ENCODE measurements around the gene TMPRSS6.

The TMPRSS6 gene

DNA sequence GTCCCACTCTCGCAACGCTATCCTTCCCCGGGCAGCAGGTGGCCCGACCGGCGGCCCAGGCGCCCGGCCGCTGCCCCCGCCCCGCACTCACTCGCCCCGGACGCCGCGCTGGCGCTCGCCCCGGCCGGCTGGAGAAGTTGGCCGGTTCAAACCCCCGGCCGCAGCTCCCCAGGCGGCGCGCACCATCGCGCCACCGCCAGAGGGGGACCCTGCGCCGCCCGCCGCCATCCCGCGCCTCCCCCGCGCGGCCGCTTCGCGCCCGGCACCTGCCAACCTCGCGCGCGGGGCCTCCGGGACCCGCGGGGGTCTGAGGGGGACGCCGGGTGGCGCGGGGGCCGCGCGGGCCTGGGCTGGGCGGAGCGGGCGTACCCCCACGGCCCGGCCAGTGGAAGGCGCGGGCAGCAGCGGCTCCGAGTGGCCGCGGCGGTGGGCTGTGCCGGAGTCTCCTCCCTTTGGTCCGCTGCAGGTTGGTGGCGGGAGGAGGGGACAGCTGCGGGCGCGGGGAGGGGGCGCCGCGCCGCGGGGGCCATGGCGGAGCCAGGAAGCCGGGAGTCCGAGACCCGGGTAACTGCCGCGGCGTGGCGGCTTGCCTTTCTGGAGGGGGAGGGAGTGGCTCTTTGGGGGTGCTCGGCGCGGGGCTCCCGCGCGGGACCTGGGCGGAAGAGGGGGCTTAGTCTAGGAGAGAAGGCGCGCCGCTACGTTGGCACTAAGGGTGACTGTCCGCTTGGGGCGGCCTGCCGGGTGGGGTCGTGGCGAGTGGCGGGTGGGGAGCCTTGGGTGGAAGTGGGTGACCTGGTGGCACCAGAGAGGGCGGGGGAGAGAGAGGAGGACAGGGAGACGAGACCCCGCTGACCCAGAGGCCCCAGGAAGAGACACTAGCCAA is 90.0 kb downstream of the TMPRSS6 start, which contains the start of the genes MPST and TST:
MPST (plus strand) TSS at position 434 of the 883 bp plus-strand sequence; CDS start at position 529, 95 bp downstream.
TST (minus strand) TSS at position 139 of the 883 bp plus-strand sequence. CDS start 715 bp downstream, outside the sequence.
- TF ChIP-seq TAF1 (IDR thresholded peaks at IDR 0.05; ENCODE audit: borderline replicate concordance, insufficient read depth, low read length) (peak; percentile 90; the same call in 1 of the 2 replicates), POLR2AphosphoS5 (IDR thresholded peaks at IDR 0.05; ENCODE audit: low read depth, low read length) (peak; percentile 58), FOXP2 (optimal IDR thresholded peaks at IDR 0.05; ENCODE audit: borderline replicate concordance, extremely low read depth, extremely low read length, insufficient read depth) (peak; percentile 14), SIN3A (IDR thresholded peaks at IDR 0.05; ENCODE audit: borderline replicate concordance, insufficient read depth, low read length) (no peak)

DNA sequence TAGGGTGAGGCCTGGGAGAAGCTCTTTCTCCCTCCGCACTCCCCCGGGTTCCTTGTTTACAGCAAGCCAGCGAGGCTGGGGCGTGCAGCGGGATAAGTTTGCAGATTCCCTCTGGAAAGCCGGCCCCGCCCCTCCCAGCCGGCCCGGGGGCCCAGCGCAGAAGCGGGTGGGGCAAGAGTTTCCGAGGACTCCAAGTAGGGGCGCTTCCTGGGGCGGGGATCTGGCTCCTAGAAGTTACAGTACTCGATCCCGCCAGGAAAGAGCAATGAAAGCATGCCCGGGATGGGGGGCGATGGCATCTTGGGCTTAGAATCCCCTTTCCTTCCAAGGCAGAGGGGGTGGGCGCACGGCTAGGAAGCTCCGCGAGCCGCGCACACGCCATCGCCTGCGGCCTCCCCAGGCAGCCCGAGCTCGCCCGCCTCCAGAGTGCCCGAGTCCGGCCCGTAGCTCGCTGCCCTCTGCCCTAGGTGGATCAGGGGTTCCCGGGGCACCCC is 90.7 kb downstream of the TMPRSS6 start:
- no peak for TF ChIP-seq FOXP2 (optimal IDR thresholded peaks at IDR 0.05; ENCODE audit: borderline replicate concordance, extremely low read depth, extremely low read length, insufficient read depth)
- no peak for TF ChIP-seq POLR2AphosphoS5 (IDR thresholded peaks at IDR 0.05; ENCODE audit: low read depth, low read length)
- no peak for TF ChIP-seq SIN3A (IDR thresholded peaks at IDR 0.05; ENCODE audit: borderline replicate concordance, insufficient read depth, low read length)
- no peak for TF ChIP-seq REST (IDR thresholded peaks at IDR 0.05; ENCODE audit: insufficient read depth in 1 of 2, low read depth in 2 of 2, low read length in 2 of 2)
- TF ChIP-seq TAF1 (IDR thresholded peaks at IDR 0.05; ENCODE audit: borderline replicate concordance, insufficient read depth, low read length), result no peak

GRCh38 chr22:37018086-37018814 is 91.3 kb downstream of the TMPRSS6 start:
- TF ChIP-seq TAF1 (IDR thresholded peaks at IDR 0.05; ENCODE audit: borderline replicate concordance, insufficient read depth, low read length), result no peak
- TF ChIP-seq POLR2AphosphoS5 (IDR thresholded peaks at IDR 0.05; ENCODE audit: low read depth, low read length), result no peak
- TF ChIP-seq FOXP2 (optimal IDR thresholded peaks at IDR 0.05; ENCODE audit: borderline replicate concordance, extremely low read depth, extremely low read length, insufficient read depth), result no peak
- TF ChIP-seq REST (IDR thresholded peaks at IDR 0.05; ENCODE audit: insufficient read depth in 1 of 2, low read depth in 2 of 2, low read length in 2 of 2), result no peak
- no peak for TF ChIP-seq SIN3A (IDR thresholded peaks at IDR 0.05; ENCODE audit: borderline replicate concordance, insufficient read depth, low read length)

DNA sequence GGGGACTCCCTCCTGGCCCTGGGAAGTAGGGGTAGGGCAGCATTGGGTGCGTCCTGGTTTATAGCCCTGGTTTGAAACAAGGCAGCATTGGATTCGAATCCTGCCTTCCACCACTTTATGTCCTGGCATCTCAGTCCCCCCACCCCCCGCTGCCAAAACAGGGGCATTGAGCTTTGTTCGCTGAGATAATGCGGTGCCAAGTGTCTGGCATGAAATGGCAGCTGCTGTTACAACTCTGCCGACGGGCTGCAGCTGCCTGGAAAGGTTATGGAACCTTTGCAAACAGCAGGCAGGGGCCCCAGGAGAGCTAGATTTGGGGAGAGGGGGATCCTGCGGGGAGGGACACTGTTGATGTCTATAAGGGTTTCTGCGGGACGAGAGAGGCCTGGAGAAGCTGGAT is 92.2 kb downstream of the TMPRSS6 start:
- TF ChIP-seq TAF1 (IDR thresholded peaks at IDR 0.05; ENCODE audit: borderline replicate concordance, insufficient read depth, low read length) (no peak), SIN3A (IDR thresholded peaks at IDR 0.05; ENCODE audit: borderline replicate concordance, insufficient read depth, low read length) (no peak), POLR2AphosphoS5 (IDR thresholded peaks at IDR 0.05; ENCODE audit: low read depth, low read length) (no peak), FOXP2 (optimal IDR thresholded peaks at IDR 0.05; ENCODE audit: borderline replicate concordance, extremely low read depth, extremely low read length, insufficient read depth) (no peak), REST (IDR thresholded peaks at IDR 0.05; ENCODE audit: insufficient read depth in 1 of 2, low read depth in 2 of 2, low read length in 2 of 2) (no peak)
